ENCODE data around the gene TFAP2B.
A peak's percentile ranks its signal among the peaks of the same experiment; 100 is the strongest.

The TFAP2B gene

GRCh38 chr6:50792771-50793170 lies 25.9 kb upstream of the TFAP2B start:
- Histone ChIP-seq H3K9ac (no peak overlapping the region), H3K9me3 (ENCODE audit: control insufficient read depth, low read length) (no peaks in the 10 kb centered on the region), H3K4me1 (no peaks in the 10 kb centered on the region), H3K36me3 (ENCODE audit: control insufficient read depth, insufficient read depth, low read length) (no peaks in the 10 kb centered on the region), H3K27ac (no peak overlapping the region), H3K4me2 (ENCODE audit: low read length) (no peak overlapping the region), H3K79me2 (no peaks in the 10 kb centered on the region), H2AFZ (no peak overlapping the region), H3K4me3 (ENCODE audit: low read depth, low read length) (no peak overlapping the region), H3K27me3 (ENCODE audit: control insufficient read depth, insufficient read depth, low read length) (no peaks in the 10 kb centered on the region)
- TF ChIP-seq CTCF (IDR thresholded peaks at IDR 0.05) = no peak

- no peak overlapping the region for H3K9ac ChIP-seq
- H3K4me2 ChIP-seq (ENCODE audit: low read length) = no peak overlapping the region
- H3K9me3 ChIP-seq (ENCODE audit: control insufficient read depth, low read length) = no peaks in the 10 kb centered on the region
- no peak overlapping the region for H3K27ac ChIP-seq
- no peak overlapping the region for H2AFZ ChIP-seq
- no peaks in the 10 kb centered on the region for H3K79me2 ChIP-seq
- no peak for TF ChIP-seq CTCF (IDR thresholded peaks at IDR 0.05)
- no peaks in the 10 kb centered on the region for H3K36me3 ChIP-seq (ENCODE audit: control insufficient read depth, insufficient read depth, low read length)
- H3K27me3 ChIP-seq (ENCODE audit: control insufficient read depth, insufficient read depth, low read length) = no peaks in the 10 kb centered on the region
- no peaks in the 10 kb centered on the region for H3K4me1 ChIP-seq
- no peak overlapping the region for H3K4me3 ChIP-seq (ENCODE audit: low read depth, low read length)
Measured at GRCh38 chr6:50795574-50795973, 23.1 kb upstream of the TFAP2B start.

GRCh38 chr6:50804283-50804682 lies 14.4 kb upstream of the TFAP2B start:
- no peak overlapping the region for H3K4me2 ChIP-seq (ENCODE audit: low read length)
- H2AFZ ChIP-seq = no peak overlapping the region
- H3K9ac ChIP-seq = no peak overlapping the region
- TF ChIP-seq CTCF (IDR thresholded peaks at IDR 0.05) = no peak
- H3K4me1 ChIP-seq = no peaks in the 10 kb centered on the region
- no peaks in the 10 kb centered on the region for H3K9me3 ChIP-seq (ENCODE audit: control insufficient read depth, low read length)
- no peaks in the 10 kb centered on the region for H3K79me2 ChIP-seq
- H3K4me3 ChIP-seq (ENCODE audit: low read depth, low read length) = no peak overlapping the region
- no peaks in the 10 kb centered on the region for H3K27me3 ChIP-seq (ENCODE audit: control insufficient read depth, insufficient read depth, low read length)
- H3K27ac ChIP-seq = no peak overlapping the region
- H3K36me3 ChIP-seq (ENCODE audit: control insufficient read depth, insufficient read depth, low read length) = no peaks in the 10 kb centered on the region

- Histone ChIP-seq H3K4me1 (no peaks in the 10 kb centered on the region), H3K36me3 (ENCODE audit: control insufficient read depth, insufficient read depth, low read length) (no peaks in the 10 kb centered on the region), H3K9me3 (ENCODE audit: control insufficient read depth, low read length) (no peaks in the 10 kb centered on the region), H3K27ac (no peak overlapping the region), H3K79me2 (no peaks in the 10 kb centered on the region), H3K4me3 (ENCODE audit: low read depth, low read length) (no peak overlapping the region), H3K9ac (no peak overlapping the region), H3K4me2 (ENCODE audit: low read length) (no peak overlapping the region), H3K27me3 (ENCODE audit: control insufficient read depth, insufficient read depth, low read length) (no peaks in the 10 kb centered on the region), H2AFZ (no peak overlapping the region)
- no peak for TF ChIP-seq CTCF (IDR thresholded peaks at IDR 0.05)
Measured at GRCh38 chr6:50807035-50807434, 11.6 kb upstream of the TFAP2B start.

GRCh38 chr6:50815436-50816114 lies 3.1 kb upstream of the TFAP2B start:
- H3K9me3 ChIP-seq (ENCODE audit: control insufficient read depth, low read length) = no peaks in the 10 kb centered on the region
- H3K79me2 ChIP-seq = no peaks in the 10 kb centered on the region
- no peak overlapping the region for H2AFZ ChIP-seq
- H3K9ac ChIP-seq = no peak overlapping the region
- peaks cover 3% of the 10 kb centered on the region for H3K27me3 ChIP-seq (ENCODE audit: control insufficient read depth, insufficient read depth, low read length)
- peak overlapping the region; percentile 43 for H3K4me2 ChIP-seq (ENCODE audit: low read length)
- H3K4me1 ChIP-seq = no peaks in the 10 kb centered on the region
- no peak overlapping the region for H3K27ac ChIP-seq
- H3K36me3 ChIP-seq (ENCODE audit: control insufficient read depth, insufficient read depth, low read length) = no peaks in the 10 kb centered on the region
- TF ChIP-seq CTCF (IDR thresholded peaks at IDR 0.05) = no peak
- peak overlapping the region; percentile 43 for H3K4me3 ChIP-seq (ENCODE audit: low read depth, low read length)
